Measurements from ENCODE around the gene FRMD4B. TPM values are rescaled to one million over a fixed set of nuclear protein-coding genes. Genes with fewer than 3 reads are reported as not detected.

The FRMD4B gene
- total RNA-seq (1 to 10 TPM; 2.6 to 4.0 (median 2.9) TPM), polyA plus RNA-seq (1 to 10 TPM; 1.1 to 3.0 (median 1.5) TPM)
- long read RNA-seq, donor 1, partial matches to known transcripts, result 2 of 4 reads
- long read RNA-seq, donor 1, other reads (novel, unspliced or antisense), result 2 of 4 reads
- long read RNA-seq, donor 2, partial matches to known transcripts, result 0 of 3 reads
- long read RNA-seq, donor 2, other reads (novel, unspliced or antisense), result 3 of 3 reads

DNA sequence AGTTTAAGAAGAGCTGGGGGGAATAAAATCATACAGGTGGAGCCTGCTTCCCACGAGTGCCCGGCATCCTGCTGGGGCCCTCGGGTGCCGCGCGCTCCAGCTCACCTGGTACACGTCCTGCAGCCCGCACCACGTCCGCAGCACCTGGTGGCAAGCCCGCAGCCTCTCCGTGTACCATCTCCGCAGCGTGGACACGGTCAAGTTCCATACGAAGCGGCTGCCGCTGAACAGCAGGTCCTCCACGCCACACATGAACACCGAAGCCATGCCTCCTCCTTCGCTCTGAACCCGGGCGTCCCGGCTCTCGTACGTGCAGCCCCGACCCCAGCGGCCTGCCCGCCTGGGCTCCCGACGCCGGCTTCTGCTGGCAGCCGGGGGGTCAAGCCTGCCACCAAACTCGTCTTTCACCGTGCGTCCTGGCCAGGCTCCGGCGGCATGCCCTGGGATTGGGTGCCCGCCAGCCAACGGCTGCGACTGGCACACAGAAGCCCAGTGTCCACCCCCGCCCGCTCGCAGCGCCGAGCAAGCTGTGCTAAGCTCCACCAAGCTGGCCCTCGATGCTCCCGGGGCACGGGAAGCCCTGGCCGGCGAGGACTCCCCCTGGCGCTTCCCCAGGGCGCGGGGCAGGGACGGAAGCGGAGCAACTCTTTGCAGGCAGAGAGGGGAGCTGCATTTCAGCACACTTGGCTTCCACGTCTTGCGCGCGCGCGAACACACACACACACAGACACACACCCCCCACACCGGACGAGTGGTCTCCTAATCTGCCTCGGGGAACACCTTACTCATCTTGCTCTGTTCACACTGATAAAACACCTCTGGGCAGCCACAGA, at the start of gene FRMD4B:
Gene FRMD4B (minus strand): TSS at position 366 of the 833 bp plus-strand sequence. CDS start 99 bp downstream, at position 267.
- intact Hi-C loops (cut with DNase I), result no loop called here
- WGBS, 3 donors, result 1% methylated on average over 60 to 65 of the region's 65 CpGs
- H3K9me3 ChIP-seq, result no peaks in the 10 kb centered on the region
- ATAC-seq (peak; percentile 89 to 98 (median 94)), DNase-seq (peak; percentile 73 to 83)
- no peak within 1 kb of the TSS for H3K27ac ChIP-seq
- no peaks in the 10 kb centered on the region for H3K36me3 ChIP-seq (ENCODE audit: insufficient read depth in 1 of 2, low read depth in 1 of 2)
- TF ChIP-seq, protein P1, sequence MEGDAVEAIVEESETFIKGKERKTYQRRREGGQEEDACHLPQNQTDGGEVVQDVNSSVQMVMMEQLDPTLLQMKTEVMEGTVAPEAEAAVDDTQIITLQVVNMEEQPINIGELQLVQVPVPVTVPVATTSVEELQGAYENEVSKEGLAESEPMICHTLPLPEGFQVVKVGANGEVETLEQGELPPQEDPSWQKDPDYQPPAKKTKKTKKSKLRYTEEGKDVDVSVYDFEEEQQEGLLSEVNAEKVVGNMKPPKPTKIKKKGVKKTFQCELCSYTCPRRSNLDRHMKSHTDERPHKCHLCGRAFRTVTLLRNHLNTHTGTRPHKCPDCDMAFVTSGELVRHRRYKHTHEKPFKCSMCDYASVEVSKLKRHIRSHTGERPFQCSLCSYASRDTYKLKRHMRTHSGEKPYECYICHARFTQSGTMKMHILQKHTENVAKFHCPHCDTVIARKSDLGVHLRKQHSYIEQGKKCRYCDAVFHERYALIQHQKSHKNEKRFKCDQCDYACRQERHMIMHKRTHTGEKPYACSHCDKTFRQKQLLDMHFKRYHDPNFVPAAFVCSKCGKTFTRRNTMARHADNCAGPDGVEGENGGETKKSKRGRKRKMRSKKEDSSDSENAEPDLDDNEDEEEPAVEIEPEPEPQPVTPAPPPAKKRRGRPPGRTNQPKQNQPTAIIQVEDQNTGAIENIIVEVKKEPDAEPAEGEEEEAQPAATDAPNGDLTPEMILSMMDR (IDR thresholded peaks at IDR 0.05), result no peak
- H3K4me1 ChIP-seq, result peaks cover 6% of the 10 kb centered on the region
- peak within 1 kb of the TSS; percentile 71 for H3K4me3 ChIP-seq
- peaks cover 0 to 5% (median 0%) of the 10 kb centered on the region in 3 donors for H3K27me3 ChIP-seq (ENCODE audit: insufficient read depth in 3 of 3, low read length in 2 of 3)

DNA sequence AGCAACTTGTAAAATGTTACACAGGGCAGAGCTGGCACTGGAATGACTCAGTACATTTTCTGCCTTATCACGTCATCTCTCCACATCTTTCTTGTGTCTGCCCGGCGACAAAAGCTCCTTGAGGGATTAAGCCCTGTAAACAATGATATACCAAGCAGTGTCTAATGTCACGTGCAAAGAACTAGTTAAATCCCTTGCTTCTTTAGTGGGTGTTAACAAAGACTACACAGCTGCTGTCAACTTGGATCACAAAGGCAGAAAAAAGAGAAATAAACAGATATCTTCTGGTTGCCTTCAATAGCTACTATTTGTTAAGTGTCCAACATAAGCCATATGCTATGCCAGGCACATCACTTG, 48.1 kb upstream of the FRMD4B start:
- H3K27ac ChIP-seq, result no peak overlapping the region
- no peaks in the 10 kb centered on the region for H3K27me3 ChIP-seq (ENCODE audit: insufficient read depth in 3 of 3, low read length in 2 of 3)
- TF ChIP-seq, protein P1 (IDR thresholded peaks at IDR 0.05), result no peak
- peaks cover 4% of the 10 kb centered on the region for H3K4me1 ChIP-seq
- H3K4me3 ChIP-seq, result no peak overlapping the region
- H3K36me3 ChIP-seq (ENCODE audit: insufficient read depth in 1 of 2, low read depth in 1 of 2), result no peaks in the 10 kb centered on the region
- ATAC-seq (no peak), DNase-seq (no peak)
- intact Hi-C loops (cut with DNase I), result loop anchor here in 1 of 2 donors (10.0 kb wide), 1 partner anchor 241 kb away; no protein-coding TSS in a partner anchor
- 51 to 62% (median 56%) methylated on average over 4 of the region's 4 CpGs for WGBS, 3 donors
- no peaks in the 10 kb centered on the region for H3K9me3 ChIP-seq

DNA sequence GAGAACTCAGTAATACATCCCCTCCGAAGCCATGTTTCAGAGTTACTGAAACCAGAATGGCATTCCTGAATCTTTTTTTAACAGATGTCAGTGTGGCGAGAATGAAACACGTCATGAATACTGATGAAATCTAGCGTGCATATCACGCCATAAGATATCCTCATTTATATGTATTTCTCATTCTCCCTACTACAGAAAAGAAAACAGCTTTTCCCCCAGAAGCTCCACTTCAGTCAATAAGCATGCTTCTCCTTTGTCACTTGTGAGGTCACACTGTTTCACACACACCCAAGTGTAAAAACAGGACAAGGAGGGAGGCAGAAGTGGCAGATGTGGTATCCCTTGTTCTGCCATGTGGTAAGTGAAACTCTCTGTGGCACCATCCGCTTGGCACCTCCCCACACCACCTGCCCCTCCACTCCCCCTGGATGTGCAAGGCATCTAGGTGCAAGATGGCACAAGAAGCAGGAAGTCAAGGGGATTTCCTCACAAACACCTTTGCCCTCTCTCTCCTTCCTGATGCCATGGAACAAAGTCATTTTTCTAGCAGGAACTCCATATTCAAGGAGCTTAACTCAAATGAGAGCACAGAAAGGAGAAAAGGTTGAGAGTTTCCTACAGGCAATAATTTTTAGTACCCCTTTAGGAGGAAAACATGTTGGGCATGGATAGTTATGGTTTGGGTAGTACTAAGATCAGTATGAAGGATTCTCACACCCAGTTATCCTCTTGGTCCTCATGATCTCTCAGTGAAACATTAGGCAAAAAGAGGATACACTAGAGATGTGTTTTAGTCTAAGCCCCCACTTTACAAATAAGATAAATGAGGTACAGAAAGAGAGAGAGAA, 47.5 kb upstream of the FRMD4B start:
- no peak overlapping the region for H3K27ac ChIP-seq
- ATAC-seq (no peak), DNase-seq (no peak)
- TF ChIP-seq, protein P1 (IDR thresholded peaks at IDR 0.05), result no peak
- peaks cover 7% of the 10 kb centered on the region for H3K4me1 ChIP-seq
- H3K4me3 ChIP-seq, result no peak overlapping the region
- no peaks in the 10 kb centered on the region for H3K27me3 ChIP-seq (ENCODE audit: insufficient read depth in 3 of 3, low read length in 2 of 3)
- no peaks in the 10 kb centered on the region for H3K36me3 ChIP-seq (ENCODE audit: insufficient read depth in 1 of 2, low read depth in 1 of 2)
- no peaks in the 10 kb centered on the region for H3K9me3 ChIP-seq
- 78 to 87% (median 83%) methylated on average over 6 of the region's 6 CpGs for WGBS, 3 donors
- intact Hi-C loops (cut with DNase I), result loop anchor here in 1 of 2 donors (10.0 kb wide), 1 partner anchor 241 kb away; no protein-coding TSS in a partner anchor

DNA sequence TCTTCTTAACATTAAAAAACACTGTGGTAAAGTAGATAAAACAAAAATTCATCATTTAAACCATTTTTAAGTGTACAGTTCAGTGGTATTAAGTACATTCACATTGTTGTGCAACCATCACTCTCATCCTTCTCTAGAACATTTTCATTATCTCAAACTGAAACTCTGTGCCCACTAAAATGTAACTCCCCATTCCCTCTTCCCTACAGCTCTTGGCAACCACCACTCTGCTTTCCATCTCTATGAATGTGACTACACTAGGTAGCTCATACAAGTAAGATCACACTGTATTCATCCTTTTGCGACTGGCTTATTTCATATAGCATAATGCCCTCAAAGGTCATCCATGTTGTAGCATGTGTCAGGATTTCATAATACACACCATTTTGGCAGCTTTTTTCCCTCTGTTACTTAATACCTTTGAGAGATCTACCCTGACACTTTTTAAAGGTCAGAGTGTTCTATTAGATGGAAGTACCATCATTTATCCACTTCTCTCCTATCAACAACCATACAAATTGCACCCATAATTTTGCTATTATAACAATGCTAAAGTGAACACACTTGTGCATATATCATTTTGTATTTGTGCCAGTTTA, 42.9 kb upstream of the FRMD4B start:
- Histone ChIP-seq H3K27me3 (ENCODE audit: insufficient read depth in 3 of 3, low read length in 2 of 3) (no peaks in the 10 kb centered on the region), H3K36me3 (ENCODE audit: insufficient read depth in 1 of 2, low read depth in 1 of 2) (no peaks in the 10 kb centered on the region), H3K9me3 (no peaks in the 10 kb centered on the region), H3K4me3 (no peak overlapping the region), H3K27ac (no peak overlapping the region), H3K4me1 (peaks cover 7% of the 10 kb centered on the region)
- TF ChIP-seq, protein P1 (IDR thresholded peaks at IDR 0.05), result no peak
- ATAC-seq (no peak), DNase-seq (no peak)
- intact Hi-C loops (cut with DNase I), result no loop called here
- WGBS, 3 donors, result 85 to 100% (median 93%) methylated on average over 1 of the region's 1 CpG
